Uterus (tissue), 2 donors: ENCODE measurements around the gene SH3PXD2B.

ENCODE experiments used
- POLR2A ChIP-seq, 2 donors: fragments of 450-650 bp; IDR thresholded peaks; one replicate each; pipeline ENCODE4 v1.6.1; 2016; ENCODE audit warnings: antibody characterized with exemption in 2 of 2, mild to moderate bottlenecking in 1 of 2, moderate library complexity in 1 of 2
- TF ChIP-seq, protein P1 (sequence below), 4 experiments: fragments of 200-600 bp in 2 of 4; fragments of 450-650 bp in 2 of 4; sonication (generic) in 2 of 4; IDR thresholded peaks; one replicate each; pipeline ENCODE4 v1.5.1; 2016 to 2019; ENCODE audit warnings: antibody characterized with exemption in 4 of 4, mild to moderate bottlenecking in 2 of 4, moderate library complexity in 1 of 4

DNA sequence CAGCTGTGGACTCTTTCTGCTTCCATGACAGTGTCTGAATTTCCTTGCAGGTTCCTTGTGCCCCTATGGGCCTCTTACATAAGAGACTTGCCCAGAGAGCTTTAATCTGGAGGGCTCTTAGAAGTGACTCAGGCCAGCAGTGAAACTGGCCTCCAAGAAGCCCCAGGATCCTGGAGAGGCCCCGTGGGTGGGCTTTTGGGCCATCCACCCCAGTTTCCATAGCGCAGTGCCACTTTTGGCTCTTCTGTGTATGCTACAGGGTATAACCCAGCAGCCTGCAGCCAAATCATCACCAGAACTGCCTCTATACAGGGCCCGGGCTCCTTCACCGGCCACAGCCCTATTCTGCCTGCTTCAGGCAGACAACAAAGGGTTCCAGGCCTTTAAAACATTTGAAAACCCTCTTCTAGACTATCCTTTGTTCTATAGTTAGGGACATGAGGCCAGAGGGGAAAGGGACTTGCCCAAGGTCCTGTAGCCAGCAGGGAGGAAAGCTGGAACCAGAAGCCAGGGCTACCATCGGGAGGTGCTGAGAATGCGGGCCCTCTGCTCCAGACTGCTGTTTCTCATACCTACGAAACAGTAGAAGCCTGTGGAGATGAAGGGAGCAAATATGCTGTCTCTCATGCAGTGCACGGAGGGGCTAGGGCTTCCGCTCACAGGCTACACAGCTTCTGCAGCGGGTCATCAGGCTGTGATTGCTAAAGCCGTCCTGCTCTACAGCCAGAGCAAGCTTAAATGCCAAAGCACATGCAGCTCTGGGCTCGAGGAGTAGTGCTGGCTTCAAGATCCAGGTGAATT, 18.0 kb downstream of the SH3PXD2B start:
- TF ChIP-seq, protein P1, sequence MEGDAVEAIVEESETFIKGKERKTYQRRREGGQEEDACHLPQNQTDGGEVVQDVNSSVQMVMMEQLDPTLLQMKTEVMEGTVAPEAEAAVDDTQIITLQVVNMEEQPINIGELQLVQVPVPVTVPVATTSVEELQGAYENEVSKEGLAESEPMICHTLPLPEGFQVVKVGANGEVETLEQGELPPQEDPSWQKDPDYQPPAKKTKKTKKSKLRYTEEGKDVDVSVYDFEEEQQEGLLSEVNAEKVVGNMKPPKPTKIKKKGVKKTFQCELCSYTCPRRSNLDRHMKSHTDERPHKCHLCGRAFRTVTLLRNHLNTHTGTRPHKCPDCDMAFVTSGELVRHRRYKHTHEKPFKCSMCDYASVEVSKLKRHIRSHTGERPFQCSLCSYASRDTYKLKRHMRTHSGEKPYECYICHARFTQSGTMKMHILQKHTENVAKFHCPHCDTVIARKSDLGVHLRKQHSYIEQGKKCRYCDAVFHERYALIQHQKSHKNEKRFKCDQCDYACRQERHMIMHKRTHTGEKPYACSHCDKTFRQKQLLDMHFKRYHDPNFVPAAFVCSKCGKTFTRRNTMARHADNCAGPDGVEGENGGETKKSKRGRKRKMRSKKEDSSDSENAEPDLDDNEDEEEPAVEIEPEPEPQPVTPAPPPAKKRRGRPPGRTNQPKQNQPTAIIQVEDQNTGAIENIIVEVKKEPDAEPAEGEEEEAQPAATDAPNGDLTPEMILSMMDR (IDR thresholded peaks at IDR 0.05): no peak
- no peak for TF ChIP-seq POLR2A (IDR thresholded peaks at IDR 0.05)
